Stimulated activated CD8-positive, alpha-beta memory T cell treated with anti-CD3 and anti-CD28 coated beads, Interleukin-12 subunit alpha, Interleukin-12 subunit beta, amount 100 ng/mL, for 1 hour (primary cell): ENCODE measurements around the gene PPME1.

Experiments used
- DNase-seq: peaks from one replicate; pipeline ENCODE4 v3.0.0-alpha.2; 2020; ENCODE audit warnings: low read depth

Gene PPME1

GRCh38 chr11:74159642-74160041 is 11.4 kb upstream of the PPME1 start:
- DNase-seq, result no peak

- no peak for DNase-seq
These were observed 8.2 kb upstream of the PPME1 start for GRCh38 chr11:74162681-74163467.

- no peak for DNase-seq
These were observed 2.3 kb upstream of the PPME1 start for GRCh38 chr11:74168838-74169237.

- no peak for DNase-seq
These were observed 1.2 kb upstream of the PPME1 start for GRCh38 chr11:74169738-74170458.

- DNase-seq, result no peak
These were observed 510 bp downstream of the PPME1 start for GRCh38 chr11:74171630-74171968.

- no peak for DNase-seq
These were observed 908 bp downstream of the PPME1 start for GRCh38 chr11:74171997-74172396.

GRCh38 chr11:74175920-74176319 is 4.8 kb downstream of the PPME1 start:
- no peak for DNase-seq

GRCh38 chr11:74179234-74180052 is 8.4 kb downstream of the PPME1 start:
- no peak for DNase-seq

GRCh38 chr11:74182635-74183034 is 11.5 kb downstream of the PPME1 start:
- no peak for DNase-seq

GRCh38 chr11:74185285-74185684 is 14.2 kb downstream of the PPME1 start:
- no peak for DNase-seq

- no peak for DNase-seq
These were observed 14.6 kb downstream of the PPME1 start for GRCh38 chr11:74185695-74186094.

- DNase-seq, result no peak
These were observed 24.7 kb downstream of the PPME1 start for GRCh38 chr11:74195828-74196227.

GRCh38 chr11:74196781-74197486 is 25.8 kb downstream of the PPME1 start:
- no peak for DNase-seq

GRCh38 chr11:74203966-74204365 is 32.9 kb downstream of the PPME1 start:
- no peak for DNase-seq

GRCh38 chr11:74204701-74205100 is 33.6 kb downstream of the PPME1 start:
- DNase-seq, result no peak

GRCh38 chr11:74205181-74205580 is 34.1 kb downstream of the PPME1 start:
- DNase-seq, result no peak

- no peak for DNase-seq
These were observed 35.7 kb downstream of the PPME1 start for GRCh38 chr11:74206746-74207145.

GRCh38 chr11:74208507-74208906 is 37.4 kb downstream of the PPME1 start:
- DNase-seq, result no peak

- DNase-seq, result no peak
These were observed 41.4 kb downstream of the PPME1 start for GRCh38 chr11:74212533-74212932.

- DNase-seq, result no peak
These were observed 49.3 kb downstream of the PPME1 start for GRCh38 chr11:74220376-74220775.

GRCh38 chr11:74221816-74222215 is 50.7 kb downstream of the PPME1 start:
- DNase-seq, result no peak

- no peak for DNase-seq
These were observed 54.5 kb downstream of the PPME1 start for GRCh38 chr11:74225565-74225964.
